OCI-M2 (cell line): Measurements from ENCODE around the gene HRH1.

Source experiments
- DNase-seq: peaks from one replicate; lab custom pipeline; 2025; ENCODE audit not compliant: unreplicated experiment; lab: John Stamatoyannopoulos, UW

HRH1 gene

GRCh38 chr3:11312166-11312565, 157.9 kb downstream of the HRH1 start:
- no peak for DNase-seq
